NCI-H510A treated with DMSO at 0.1 percent for 48 hours (cell line): ENCODE data around the gene TP53I13.
A peak's percentile ranks its signal among the peaks of the same experiment; 100 is the strongest.

Experiments
- DNase-seq: peaks from one replicate; lab custom pipeline; 2025; lab: John Stamatoyannopoulos, UW

Gene TP53I13

DNA sequence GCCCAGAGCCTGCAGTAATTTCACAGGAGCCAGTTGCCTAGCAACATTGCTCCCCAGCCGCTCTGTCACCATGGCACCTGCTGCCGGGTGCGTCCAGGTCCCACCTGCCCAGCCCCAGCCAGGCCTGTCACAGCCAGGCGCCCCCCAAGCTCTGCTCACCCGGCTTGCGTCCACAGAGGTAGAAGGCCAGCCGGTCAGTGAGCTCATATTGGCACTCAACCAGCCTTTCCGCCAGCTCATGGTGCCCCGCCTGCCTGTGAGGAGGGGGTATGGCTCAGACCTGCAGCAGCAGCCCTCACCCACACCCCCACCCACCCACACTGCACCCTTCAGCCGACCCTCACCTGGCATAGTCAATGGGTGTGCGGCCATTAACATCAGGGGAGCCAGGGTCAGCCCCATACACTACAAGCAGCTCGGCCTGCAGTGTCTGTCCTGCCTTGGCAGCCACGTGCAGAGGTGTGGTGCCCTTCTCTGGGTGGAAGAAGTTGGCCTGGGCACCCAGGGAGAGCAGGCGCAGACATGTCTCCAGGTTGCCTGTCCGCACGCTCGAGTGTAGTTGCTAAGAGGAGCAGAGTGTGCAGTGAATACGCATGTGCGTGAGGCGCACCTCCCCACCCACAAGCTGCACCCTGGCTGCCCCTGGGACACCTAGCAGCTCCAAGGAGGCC is 13.2 kb downstream of the TP53I13 start:
- no peak for DNase-seq

DNA sequence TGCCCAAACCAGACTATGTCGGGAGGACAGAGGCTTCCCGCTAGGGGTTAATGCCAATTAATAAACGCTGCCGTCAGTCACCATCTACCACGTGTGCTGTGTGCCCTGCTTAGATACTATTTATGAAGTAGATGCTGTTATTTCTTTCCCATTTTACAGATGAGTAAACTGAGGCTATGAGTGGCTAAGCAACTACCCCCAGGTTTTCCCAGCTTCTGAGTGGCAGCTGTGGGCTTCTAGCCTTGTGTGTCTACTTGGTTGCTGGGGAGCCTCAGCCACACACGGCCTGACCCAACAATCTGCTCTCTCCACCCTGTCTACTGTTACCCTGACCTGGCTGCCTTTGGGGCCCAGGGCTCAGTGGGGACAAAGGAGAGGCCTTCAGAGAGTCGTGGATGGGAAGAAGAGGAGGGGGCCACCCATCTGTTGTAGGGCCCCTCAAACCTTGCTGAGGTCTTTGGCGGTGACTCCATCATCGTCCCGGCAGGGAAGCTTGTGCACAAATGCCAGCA is 13.8 kb downstream of the TP53I13 start:
- no peak for DNase-seq

DNA sequence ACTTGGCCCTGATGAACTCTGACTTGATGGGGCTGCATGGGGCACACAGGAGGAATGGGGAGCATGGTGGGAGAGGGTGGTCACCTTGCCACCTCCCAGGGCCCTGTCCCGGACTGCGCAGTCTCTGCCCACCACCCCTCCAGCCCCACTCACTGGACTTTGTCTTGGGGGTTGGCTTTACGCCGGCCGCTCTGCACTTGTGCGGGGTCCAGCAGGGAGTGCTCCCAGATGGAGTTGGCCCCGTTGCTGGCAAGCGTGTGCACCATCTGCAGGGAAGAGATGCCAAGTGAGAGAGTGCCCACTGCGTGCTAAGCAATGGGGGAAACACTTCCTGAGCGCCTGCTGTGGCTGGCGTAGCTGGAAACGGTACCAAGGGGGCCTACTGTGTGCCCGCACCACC is 14.3 kb downstream of the TP53I13 start:
- no peak for DNase-seq

DNA sequence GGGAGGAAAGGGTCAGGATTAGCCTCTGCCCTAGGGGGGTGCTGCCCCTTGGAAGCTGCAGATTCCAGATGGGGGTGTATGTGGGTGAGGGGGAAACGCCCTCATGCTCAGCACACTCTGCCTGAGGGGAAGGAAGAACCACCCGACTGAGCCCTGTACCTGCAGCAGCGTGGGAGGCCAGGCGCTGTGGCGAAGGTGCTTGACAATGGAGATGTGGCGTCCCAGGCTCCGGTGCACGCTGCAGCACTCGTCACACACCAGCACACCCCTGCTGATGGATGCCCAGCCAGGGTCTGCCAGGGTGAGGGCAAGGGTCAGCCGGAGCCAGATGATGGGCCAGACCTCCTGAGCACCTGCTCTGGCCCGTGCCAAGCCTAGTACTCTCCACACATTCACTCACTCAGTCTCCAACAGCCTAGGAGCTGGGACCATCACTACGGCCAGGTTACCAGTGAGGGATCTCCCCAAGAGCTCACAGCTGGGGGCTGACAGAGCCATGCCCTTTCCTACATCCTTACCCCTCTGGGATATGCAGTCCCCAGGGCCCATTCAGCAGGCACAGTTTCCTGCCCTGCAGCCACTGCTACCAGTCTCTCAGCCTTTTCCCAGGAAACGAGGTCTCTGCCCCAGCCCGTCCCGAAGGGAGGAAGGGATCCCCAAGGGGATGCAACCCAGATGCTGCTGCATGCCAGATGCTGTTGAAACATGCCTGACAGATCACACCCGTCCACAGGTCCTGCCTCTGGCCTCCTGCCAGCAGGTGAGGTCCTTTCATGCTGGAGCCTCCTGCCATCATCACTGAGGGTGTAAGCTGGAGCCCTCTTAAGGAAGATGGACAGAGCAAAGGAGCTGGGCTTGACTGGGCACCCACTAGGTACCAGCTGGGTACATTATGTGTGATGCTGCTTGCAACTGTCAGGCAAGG is 15.1 kb downstream of the TP53I13 start:
- DNase-seq: no peak

DNA sequence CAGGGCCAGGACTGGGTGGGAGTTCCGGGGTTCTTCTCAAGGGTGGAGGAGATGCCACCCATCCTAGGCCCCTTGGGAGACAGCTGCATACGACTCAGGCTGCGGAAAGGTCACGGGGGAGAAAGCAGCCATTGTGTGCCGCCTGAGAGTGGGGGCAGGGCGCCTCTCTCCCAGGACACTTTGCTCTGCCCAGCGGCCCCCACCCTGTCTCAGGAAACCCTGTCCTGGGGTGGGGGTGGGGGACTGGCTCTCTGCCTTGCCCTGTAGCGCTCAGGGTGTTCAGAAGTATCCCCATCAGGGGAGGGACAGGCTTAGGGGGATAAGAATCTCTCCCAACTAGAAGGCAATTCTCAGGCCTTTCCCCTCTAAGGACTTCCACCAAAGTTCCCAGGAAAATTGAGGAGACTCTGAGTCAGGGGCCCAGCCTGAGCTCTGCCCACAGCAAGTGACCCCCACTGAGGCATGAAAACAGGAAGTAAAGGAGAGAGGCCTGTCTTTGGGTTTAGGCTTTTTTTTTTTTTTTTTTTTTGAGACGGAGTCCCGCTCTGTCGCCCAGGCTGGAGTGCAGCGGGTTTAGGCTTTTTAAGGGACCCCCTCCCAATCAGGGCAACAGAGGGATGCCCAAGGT is 16.1 kb downstream of the TP53I13 start:
- no peak for DNase-seq

DNA sequence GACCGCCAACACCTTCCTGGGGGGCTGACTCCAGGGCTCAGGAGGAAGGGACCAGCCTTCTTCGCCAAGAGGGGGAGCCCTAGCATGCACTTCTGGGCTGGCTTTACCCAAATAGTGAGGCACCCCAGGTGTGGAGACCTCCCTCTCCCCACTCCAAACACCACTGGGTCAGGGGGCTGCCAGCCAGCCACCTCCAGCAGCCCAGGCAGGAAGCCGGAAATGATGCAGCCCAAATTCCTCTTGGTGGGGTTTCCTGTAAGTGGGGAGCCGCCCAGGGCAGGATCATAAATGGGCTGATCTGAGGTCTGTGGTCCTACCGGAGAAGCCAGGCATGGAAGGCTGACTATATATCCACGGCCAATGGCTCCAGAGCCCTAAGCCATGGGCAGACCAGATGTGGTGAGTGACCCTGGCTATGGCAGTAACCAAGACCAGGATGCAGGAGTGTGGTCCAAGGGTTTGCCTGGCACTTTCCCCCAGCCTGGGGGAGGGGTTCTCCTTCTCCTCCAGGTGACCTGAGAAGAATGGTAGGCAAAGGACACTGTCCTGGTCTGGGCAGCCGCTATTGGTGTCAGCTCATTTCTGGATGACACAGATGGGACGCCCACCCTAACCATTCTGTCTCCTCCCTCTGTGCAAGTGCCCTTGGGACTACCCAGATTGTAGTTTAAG is 16.7 kb downstream of the TP53I13 start:
- DNase-seq: no peak

DNA sequence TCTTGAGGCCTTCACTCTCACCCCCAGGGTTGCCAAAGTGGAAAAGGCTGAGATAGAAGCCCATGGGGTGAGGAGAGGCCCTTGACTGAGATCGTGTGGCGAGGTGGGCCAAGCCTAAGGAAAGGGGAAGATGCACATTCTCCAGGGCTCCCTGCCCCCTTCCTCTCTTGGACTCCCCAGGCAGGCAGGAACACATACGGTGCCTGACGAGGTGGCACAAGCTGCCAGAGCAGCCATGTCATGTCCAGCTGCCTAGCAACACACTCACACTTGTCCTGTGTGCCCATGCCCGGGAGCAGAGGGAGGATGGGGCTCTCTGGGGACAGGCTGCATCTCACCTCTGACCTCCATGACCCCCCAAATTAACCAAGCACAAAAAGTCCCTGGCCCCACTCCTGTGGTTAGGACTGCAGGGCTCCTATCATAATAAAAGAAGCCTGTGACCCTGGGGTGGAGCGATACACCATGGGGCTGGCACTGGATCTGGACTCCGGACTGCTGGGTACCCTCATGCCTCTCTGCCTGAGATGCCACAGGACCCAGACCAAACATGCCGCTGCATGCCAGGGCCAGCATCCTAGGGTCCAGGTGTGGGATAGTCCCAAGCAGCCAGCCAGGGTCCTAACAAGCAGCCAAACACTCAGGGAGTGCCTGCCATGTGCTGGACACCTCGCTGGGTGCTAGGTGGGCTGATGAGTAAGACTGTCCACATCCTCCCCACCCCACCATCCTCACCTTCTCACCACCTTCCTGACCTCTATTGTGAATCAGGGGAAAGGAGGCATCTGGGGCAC is 18.4 kb downstream of the TP53I13 start:
- DNase-seq: no peak

DNA sequence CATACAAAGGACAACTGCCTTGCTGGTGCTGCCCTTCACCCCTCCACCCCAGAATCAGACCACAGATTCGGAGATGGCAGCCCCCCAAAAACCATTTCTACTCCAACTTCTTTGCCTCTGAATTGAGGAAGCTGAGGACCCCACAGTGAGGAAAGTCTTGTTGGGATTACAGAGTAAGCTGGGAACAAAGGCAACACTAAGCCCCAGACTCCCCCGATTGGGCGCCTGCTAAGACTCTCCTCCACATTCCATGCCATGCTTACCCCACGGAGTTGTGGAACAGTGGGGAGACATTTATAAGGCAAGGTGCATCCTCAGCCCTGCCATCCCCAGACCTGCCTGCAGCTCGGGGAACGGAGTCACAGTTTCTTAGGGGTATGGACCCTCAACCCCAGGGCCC is 19.1 kb downstream of the TP53I13 start:
- no peak for DNase-seq

DNA sequence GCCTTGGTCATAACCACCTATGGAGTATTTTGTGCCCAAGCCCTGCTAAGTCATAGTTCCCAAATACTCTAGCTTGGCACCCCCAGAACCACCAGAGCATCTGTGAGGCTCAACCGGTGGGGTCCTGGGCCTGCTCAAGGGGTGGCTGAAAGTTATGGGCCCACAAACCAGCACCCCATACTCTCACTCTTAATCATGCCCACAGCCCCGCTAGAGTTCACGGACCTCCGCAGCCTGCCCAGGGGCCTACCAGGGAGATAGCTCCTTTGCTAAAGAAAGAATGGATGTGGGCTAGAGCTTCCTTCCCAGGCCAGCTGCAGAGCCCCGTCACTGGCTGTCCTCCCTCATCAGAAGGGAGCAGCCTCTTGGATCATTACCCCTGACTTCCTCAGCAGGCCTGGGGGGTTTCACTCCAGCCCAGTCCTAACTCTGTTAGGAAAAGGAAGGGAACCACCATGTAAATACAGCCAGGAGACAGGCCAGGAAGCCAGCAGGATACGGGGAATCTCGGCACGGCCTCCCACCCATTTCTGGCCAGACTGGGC is 19.6 kb downstream of the TP53I13 start:
- no peak for DNase-seq

DNA sequence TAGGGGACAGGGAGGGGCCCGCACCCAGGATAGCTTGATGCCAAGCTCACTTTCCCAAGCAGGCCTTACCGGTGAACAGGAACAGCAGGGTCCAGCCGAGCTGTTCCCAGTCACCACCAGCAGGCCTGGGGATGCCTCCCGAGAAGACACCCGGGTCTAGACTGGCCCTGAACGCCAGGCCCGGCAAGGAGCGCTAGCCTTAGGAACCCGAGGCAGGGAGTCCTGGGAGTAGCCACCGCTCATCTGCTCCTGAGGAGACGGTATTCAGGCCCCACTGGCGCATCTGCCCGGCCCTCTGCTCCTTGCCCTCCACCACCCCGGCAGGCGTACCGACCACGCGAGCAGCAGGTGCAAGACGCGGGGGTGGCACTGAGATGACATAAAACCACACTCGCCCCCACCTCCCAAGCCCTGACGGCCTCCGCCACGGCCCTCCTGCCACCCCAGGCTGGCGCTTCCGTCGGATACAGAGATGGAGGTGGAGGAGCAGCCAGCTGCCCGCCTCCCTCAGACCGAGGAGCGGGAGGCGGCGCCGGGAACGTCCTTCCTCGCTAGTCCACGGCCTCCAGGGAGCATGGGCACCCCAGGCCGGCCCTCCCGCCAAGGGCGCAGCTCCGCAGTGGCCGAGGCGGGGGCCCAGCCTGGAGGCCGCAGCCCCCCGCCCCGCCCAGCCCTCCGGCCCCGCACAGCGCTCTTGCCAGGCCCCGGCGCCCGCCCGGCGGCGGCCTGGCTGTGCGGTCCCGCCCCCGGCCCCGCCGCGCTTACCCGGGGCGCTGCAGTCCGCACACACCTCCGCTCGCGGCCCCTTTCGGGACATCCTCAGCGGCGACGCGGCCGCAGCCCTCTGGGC is 20.3 kb downstream of the TP53I13 start:
- peak; percentile 33 for DNase-seq

DNA sequence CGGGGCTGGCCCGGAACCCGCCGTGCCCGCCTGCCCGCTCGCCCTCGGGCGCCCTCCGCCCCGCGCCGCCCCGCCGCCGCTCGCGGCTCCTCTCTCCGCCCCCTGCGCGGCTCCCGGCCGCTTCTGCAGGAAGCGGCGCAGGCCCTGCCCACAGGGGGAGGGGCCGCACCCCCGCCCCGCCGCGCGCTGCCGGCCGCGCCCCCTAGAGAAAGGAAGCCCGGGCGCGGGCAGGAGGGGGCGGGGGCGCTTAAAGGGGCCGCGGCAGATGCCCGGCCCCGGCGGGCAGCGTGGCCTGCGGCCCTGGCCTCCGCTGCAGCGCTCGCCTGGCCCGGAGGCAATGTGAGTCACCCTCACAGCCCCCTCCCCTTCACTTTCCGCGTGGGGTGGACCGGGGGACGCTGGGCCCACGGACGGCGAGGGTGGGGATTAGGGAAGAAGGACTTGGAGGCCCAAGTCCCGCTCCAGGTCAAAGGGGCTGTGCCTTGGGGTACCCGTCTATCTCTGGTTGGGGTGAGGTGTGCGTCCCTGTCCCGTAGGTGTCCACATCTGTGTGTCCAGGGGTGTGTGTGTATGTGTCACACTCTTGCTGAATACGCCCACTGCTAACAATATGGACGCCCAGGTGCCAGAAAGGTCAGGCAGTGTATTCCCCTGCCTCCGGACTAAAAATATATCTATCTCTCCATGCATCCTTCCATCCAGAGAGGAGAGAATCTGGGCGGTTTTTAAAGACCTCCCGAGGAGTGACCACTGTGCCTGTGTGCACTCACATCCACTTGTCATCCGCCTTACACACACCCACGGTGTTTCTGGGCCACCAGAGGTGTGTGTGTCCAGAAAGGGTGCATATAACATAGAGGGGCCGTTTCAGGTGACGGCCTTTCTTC is 21.3 kb downstream of the TP53I13 start, which contains the start of gene GIT1:
TSS of gene GIT1 (minus strand) at position 125 of the 887 bp plus-strand sequence. CDS start 270 bp downstream, outside the sequence.
- peak; percentile 73 for DNase-seq

DNA sequence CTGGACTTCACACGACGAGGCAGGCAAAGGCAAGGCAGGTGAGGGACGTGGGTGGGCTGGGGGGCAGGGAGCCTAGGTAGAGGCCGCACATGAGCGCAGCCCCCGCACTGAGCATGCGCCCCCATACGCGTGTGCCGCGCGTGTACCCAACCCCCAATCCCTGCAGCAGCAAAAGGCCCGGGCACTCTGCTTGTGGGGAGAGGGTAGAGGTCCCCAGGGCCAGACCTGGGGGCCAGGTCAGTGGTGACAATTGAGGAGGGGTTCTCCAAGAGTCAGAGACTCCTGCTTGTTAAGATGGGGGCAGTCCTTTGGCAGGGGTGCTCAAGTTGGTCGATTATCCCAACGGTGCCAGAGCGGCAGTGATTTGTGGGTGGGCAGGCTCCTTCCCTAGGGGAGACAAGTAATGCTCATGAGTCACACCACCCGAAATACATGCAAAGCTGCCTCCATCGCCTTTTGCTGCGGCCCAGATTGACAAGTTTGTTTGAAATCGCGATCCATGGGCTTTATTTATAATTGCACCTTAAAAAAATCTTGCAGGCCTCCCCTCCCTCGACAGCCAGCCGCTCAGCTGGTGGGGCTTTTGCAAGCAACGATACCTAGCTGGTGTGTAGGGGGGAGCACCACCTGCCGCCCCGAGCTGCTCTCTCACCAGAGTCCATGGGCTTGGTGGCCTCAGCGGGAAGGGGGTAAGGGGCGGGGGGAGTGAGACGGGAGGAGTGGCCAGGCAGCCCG is 22.1 kb downstream of the TP53I13 start:
- peak; percentile 64 for DNase-seq

DNA sequence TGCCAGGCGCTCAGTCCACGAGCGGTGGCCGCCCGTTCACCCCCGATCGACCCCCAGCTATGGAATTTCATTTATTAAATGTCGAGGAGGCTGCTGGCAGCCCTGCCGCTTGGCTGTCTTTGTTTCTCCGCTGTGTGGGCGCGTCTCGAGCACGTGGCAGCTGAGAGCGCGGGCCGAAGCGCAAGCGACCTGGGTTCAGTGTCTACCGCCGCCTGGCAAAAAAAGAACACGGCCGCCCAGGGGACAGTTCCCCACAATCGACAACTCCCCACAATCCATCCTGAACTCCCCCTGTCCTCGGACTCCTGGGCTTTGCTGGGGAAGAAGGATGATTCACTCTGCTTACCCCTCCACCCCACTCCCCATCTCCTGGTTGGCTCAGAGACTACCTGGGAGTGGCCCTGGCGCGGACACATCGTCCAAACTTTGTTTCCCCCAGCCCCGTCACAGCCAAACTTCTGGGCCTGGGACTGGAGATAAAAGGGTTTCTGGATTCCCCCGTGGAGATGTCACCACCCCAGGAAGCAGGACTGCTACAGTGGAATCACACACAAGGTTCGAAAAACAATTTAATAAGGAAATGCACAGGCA is 22.7 kb downstream of the TP53I13 start:
- DNase-seq: peak; percentile 67

DNA sequence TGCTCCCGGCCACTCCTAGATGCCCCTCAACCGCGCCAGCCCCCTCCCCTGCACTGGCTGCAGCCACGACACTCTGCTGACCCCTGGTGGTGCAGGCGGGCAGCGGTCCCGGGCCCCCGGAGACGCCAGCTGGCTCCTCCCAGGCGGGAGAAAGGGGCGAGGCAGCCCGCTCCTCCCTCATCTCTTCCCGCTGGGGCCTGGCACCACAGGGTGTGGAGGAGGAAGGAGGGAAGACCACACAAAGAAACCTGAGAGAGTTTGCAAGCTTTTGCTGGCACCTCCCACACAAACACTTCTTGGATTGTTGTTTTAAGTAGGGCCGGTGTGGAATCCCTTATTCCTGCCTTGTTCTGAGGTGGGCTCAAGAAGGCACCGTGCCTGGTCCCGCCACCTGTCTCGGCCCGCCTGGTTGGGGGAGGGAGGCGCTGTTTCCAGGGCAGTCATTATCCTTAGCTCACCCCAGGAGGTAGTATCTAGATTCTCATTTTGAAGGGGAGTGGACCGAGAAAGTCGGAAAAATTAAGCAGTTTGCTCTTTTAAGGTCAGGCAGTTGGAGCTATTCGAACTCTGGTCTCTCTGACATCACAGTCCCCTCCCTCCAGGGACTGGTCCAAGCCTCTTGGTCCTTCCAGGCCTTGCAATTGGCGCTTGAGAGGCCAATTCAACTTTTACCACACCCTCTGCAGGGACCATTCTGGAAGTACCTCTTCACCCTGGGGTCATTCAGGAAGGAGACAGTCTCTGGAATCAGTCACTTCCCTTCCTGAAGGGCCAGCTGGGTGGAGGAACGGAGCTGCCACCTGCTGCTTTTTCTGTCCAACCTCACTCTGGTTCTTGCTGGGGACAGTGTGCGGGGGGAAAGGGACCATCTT is 23.5 kb downstream of the TP53I13 start:
- DNase-seq: peak; percentile 95

DNA sequence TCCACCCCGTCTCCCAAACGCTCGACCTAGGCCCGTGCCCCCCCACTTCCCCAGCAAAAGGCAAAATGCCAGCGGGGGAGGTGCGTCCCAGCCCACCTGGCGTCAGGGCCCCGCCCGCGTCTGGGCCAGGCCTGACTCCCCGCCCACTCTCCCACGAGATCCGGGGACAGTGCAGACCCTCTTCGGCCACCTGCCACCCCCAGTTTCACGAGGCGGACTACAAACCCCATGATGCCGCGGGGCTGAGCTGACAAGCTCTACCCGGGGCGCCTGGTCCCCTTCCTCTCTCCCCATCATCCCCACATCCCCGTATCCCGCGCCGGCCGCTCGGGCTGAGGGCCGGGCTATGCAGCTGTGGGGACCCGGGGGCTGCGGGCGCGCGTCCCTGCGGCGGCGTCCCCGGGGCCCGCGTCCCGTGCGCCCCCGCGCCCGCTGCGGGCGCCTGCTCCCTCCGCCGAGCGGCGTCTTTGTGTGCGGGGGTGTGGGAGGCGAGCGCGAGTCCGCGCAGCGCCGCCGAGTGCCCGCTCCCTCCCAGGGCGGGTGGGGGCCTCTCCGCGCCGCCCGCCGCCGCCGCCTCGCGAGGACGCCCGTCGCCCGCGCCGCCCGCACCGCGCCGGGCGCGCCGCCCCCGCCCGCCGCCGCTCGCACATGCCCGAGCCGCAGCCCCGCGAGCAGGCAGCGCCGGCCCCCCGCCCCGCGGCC is 24.5 kb downstream of the TP53I13 start, which contains the start of gene ANKRD13B:
TSS of gene ANKRD13B (plus strand) at position 283 of the 702 bp plus-strand sequence. CDS start 490 bp downstream, outside the sequence.
- peak; percentile 74 for DNase-seq
